Measurements from ENCODE around the gene DNAI2. TPM values are rescaled to one million over a fixed set of nuclear protein-coding genes. Genes with fewer than 3 reads are reported as not detected.
A peak's percentile ranks its signal among the peaks of the same experiment; 100 is the strongest.
"Not testable (repeated sequence)": the region's sequence is repeated elsewhere in the genome, so short reads cannot be mapped to it uniquely, and the experiment has no call there.

DNAI2 gene
- total RNA-seq, 1 donor from 2014 or later: not detected

DNA sequence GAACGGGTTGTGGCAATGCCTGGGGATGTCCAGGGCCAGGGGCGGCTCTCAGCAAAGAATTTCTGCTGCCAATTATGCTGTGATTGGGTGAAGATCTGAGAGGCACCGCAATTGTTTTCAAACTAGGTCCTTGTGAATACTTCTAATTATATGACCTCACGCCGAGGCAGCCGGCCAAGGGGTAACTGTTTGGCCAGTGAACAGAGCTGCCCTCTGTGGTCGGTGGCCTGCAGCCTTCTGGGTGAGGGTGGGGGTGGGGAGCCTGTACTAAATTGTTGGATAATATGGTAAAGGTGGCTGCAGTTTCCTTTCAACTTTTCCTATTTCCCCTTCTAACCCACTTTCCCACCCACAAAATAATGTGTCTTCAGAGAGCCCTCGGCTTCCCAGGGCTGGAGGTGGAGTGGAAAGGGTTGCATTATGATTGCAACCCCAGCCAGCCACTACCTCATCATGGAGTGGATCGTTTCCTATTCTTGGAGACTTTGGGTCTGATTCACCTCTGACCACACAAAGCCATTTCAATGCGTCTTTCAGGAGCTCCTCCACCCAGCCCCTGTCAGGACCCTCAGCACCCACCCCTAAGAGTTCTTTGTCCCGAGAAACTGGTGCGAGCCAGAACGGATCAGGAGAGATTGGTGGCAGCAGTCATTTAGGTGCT lies 2.0 kb upstream of the DNAI2 start:
- Histone ChIP-seq H3K36me3 (ENCODE audit: control insufficient read depth in 3 of 3, insufficient read depth in 3 of 3, low read length in 3 of 3) (no peaks in the 10 kb centered on the region), H3K9ac (ENCODE audit: low read depth in 1 of 3, low read length in 3 of 3) (no peak overlapping the region), H3K4me3 (ENCODE audit: low read length in 3 of 3) (no peak overlapping the region), H3K4me1 (ENCODE audit: control insufficient read depth in 3 of 3, insufficient read depth in 3 of 3, low read length in 3 of 3) (peaks cover 15 to 27% (median 20%) of the 10 kb centered on the region in 3 donors), H3K27ac (ENCODE audit: low read depth, low read length) (no peak overlapping the region), H3K9me3 (ENCODE audit: control insufficient read depth in 3 of 3, low read length in 3 of 3) (no peaks in the 10 kb centered on the region), H3K27me3 (ENCODE audit: control insufficient read depth in 3 of 3, insufficient read depth in 3 of 3, low read length in 3 of 3) (peaks cover 22 to 48% (median 37%) of the 10 kb centered on the region in 3 donors)

DNA sequence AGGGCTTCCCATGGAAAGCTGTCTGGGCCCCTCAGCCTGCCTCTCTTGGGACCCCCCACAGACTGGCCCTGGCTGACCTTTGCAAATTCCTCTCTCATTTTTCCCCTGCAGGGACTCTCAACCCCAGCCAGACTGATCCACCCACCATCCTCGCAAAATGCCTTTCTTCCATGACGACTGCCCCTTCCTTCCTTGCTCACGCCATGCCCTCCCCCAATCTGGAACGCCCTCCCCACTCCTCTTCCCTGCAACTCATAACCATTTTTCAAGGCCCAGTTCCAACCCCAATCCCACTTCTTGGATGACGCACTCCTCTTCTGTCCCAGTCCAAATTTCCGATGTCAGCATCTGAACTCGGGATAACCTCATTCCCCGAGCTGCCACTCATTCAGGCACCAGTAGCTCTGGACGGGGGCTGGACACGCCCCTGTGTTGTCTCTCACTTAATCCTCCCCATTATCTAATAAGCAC lies 1.3 kb upstream of the DNAI2 start:
- Histone ChIP-seq H3K27me3 (ENCODE audit: control insufficient read depth in 3 of 3, insufficient read depth in 3 of 3, low read length in 3 of 3) (peaks cover 27 to 42% (median 34%) of the 10 kb centered on the region in 3 donors), H3K9me3 (ENCODE audit: control insufficient read depth in 3 of 3, low read length in 3 of 3) (no peaks in the 10 kb centered on the region), H3K9ac (ENCODE audit: low read depth in 1 of 3, low read length in 3 of 3) (no peak overlapping the region), H3K4me3 (ENCODE audit: low read length in 3 of 3) (no peak overlapping the region), H3K36me3 (ENCODE audit: control insufficient read depth in 3 of 3, insufficient read depth in 3 of 3, low read length in 3 of 3) (no peaks in the 10 kb centered on the region), H3K4me1 (ENCODE audit: control insufficient read depth in 3 of 3, insufficient read depth in 3 of 3, low read length in 3 of 3) (peaks cover 15 to 27% (median 23%) of the 10 kb centered on the region in 3 donors), H3K27ac (ENCODE audit: low read depth, low read length) (no peak overlapping the region)

DNA sequence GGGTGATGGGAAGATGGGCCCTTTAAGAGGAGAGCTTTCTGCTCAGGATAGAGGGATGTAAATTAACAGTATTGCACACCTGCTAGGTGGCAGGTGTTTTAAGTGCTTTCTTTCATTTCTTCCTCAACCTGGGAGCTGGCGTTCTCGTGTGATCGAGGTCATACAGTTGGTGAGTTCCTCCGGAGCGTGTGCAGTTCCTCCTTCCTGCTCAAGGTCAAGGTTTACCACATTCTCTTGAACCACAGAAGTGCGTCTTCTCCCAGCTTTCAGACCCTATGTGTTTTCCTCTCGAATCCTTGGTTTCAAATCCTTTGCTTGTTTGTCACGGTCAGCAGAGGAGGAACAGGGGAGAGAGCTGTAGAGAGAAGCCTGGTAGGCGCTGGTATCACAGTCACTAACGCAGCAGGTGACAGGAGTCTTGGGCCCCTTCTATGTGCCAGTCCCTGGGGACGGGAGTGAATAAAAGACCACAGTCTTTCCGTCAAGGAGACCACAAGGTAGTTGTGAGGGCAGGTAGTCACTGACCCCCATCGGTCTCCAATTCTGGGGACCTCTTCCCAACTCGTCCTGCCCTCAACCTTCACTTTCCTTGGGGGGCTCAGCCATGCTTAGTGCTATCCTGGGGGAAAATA lies 791 bp downstream of the DNAI2 start:
- no peaks in the 10 kb centered on the region for H3K36me3 ChIP-seq (ENCODE audit: control insufficient read depth in 3 of 3, insufficient read depth in 3 of 3, low read length in 3 of 3)

DNA sequence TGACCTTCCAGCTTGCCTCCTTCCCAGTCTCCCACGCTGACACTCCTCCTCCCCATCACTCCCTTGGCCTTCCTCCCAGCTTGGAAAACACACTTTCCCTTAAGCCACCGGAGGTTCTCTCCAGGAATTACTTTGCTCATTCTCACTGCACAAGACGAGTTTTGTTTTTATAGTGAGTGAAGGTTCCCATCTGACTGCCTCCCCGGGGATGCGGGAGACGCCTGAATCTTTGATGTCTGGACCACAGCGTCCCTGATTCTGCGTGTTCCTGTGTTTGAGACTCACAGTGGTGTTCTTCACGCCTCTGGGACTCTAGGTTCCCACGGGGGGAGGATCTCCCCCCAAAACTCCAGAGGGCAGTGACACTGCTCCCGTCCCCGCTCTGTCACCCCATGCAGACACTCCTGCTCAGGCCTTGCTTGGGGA lies 2.0 kb downstream of the DNAI2 start:
- peak overlapping the region in 1 of 3 donors; percentile 33 for H3K9ac ChIP-seq (ENCODE audit: low read depth in 1 of 3, low read length in 3 of 3)
- peak overlapping the region; percentile 75 for H3K27ac ChIP-seq (ENCODE audit: low read depth, low read length)
- H3K4me3 ChIP-seq (ENCODE audit: low read length in 3 of 3): no peak overlapping the region
- H3K9me3 ChIP-seq (ENCODE audit: control insufficient read depth in 3 of 3, low read length in 3 of 3): no peaks in the 10 kb centered on the region
- no peaks in the 10 kb centered on the region for H3K36me3 ChIP-seq (ENCODE audit: control insufficient read depth in 3 of 3, insufficient read depth in 3 of 3, low read length in 3 of 3)
- H3K27me3 ChIP-seq (ENCODE audit: control insufficient read depth in 3 of 3, insufficient read depth in 3 of 3, low read length in 3 of 3): peaks cover 22 to 29% (median 27%) of the 10 kb centered on the region in 3 donors
- H3K4me1 ChIP-seq (ENCODE audit: control insufficient read depth in 3 of 3, insufficient read depth in 3 of 3, low read length in 3 of 3): peaks cover 15 to 25% (median 19%) of the 10 kb centered on the region in 3 donors

More for the DNA sequence above, 791 bp downstream of the DNAI2 start:
- H3K27me3 ChIP-seq (ENCODE audit: control insufficient read depth in 3 of 3, insufficient read depth in 3 of 3, low read length in 3 of 3): peaks cover 22 to 29% (median 27%) of the 10 kb centered on the region in 3 donors
- H3K4me3 ChIP-seq (ENCODE audit: low read length in 3 of 3): no peak overlapping the region
- H3K9me3 ChIP-seq (ENCODE audit: control insufficient read depth in 3 of 3, low read length in 3 of 3): no peaks in the 10 kb centered on the region
- peaks cover 15 to 25% (median 19%) of the 10 kb centered on the region in 3 donors for H3K4me1 ChIP-seq (ENCODE audit: control insufficient read depth in 3 of 3, insufficient read depth in 3 of 3, low read length in 3 of 3)
- no peak overlapping the region for H3K27ac ChIP-seq (ENCODE audit: low read depth, low read length)
- no peak overlapping the region for H3K9ac ChIP-seq (ENCODE audit: low read depth in 1 of 3, low read length in 3 of 3)

DNA sequence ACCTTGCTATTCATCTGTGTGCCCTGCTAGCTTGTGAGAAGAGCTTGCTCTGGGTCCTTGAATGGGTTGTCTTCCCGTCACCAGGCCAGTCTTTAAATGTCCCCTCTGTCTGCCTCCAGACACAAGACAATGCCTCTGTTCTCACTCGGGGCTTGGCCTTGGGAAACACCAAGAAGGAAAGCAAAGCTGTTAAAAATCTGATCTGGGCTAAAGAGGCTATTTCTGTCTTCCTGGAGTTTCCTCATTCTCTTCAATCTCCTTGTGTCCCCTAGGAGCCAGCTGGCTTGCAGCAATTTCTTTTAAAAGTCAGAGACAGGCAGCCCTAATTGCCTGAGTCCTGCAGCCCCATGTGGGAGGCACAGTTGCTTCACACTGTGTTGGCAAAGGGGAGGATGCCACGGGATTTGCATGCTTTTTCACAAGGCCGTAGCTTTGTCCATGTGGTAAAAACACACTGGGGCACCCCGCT lies 2.5 kb downstream of the DNAI2 start:
- Histone ChIP-seq H3K4me1 (ENCODE audit: control insufficient read depth in 3 of 3, insufficient read depth in 3 of 3, low read length in 3 of 3) (peaks cover 15 to 24% (median 18%) of the 10 kb centered on the region in 3 donors), H3K9ac (ENCODE audit: low read depth in 1 of 3, low read length in 3 of 3) (peak overlapping the region in 1 of 3 donors; percentile 33), H3K36me3 (ENCODE audit: control insufficient read depth in 3 of 3, insufficient read depth in 3 of 3, low read length in 3 of 3) (no peaks in the 10 kb centered on the region), H3K27ac (ENCODE audit: low read depth, low read length) (peak overlapping the region; percentile 75), H3K27me3 (ENCODE audit: control insufficient read depth in 3 of 3, insufficient read depth in 3 of 3, low read length in 3 of 3) (peaks cover 22 to 27% (median 26%) of the 10 kb centered on the region in 3 donors), H3K9me3 (ENCODE audit: control insufficient read depth in 3 of 3, low read length in 3 of 3) (no peaks in the 10 kb centered on the region), H3K4me3 (ENCODE audit: low read length in 3 of 3) (no peak overlapping the region)

DNA sequence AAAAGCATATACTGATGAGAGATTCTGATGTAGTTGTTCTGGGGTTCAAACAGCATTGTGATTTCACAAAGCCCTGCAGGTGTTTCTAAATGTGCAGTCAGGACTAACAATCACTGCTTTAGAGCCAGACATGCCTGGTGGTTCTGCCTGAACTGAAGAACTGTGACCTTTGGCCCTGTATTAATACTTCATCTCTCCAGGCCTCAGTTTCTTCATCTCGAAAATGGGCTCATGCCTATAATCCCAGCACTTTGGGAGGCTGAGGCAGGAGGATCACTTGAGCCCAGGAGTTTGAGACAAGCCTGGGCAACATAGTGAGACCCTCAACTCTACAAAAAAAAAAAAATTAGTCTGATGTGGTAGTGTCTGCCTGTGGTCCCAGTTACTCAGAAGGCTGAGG lies 3.9 kb downstream of the DNAI2 start:
- Histone ChIP-seq H3K9me3 (ENCODE audit: control insufficient read depth in 3 of 3, low read length in 3 of 3) (no peaks in the 10 kb centered on the region), H3K27ac (ENCODE audit: low read depth, low read length) (no peak overlapping the region), H3K9ac (ENCODE audit: low read depth in 1 of 3, low read length in 3 of 3) (no peak overlapping the region), H3K4me1 (ENCODE audit: control insufficient read depth in 3 of 3, insufficient read depth in 3 of 3, low read length in 3 of 3) (peaks cover 12 to 16% (median 13%) of the 10 kb centered on the region in 3 donors), H3K4me3 (ENCODE audit: low read length in 3 of 3) (no peak overlapping the region), H3K36me3 (ENCODE audit: control insufficient read depth in 3 of 3, insufficient read depth in 3 of 3, low read length in 3 of 3) (no peaks in the 10 kb centered on the region), H3K27me3 (ENCODE audit: control insufficient read depth in 3 of 3, insufficient read depth in 3 of 3, low read length in 3 of 3) (peaks cover 19 to 27% (median 24%) of the 10 kb centered on the region in 3 donors)

DNA sequence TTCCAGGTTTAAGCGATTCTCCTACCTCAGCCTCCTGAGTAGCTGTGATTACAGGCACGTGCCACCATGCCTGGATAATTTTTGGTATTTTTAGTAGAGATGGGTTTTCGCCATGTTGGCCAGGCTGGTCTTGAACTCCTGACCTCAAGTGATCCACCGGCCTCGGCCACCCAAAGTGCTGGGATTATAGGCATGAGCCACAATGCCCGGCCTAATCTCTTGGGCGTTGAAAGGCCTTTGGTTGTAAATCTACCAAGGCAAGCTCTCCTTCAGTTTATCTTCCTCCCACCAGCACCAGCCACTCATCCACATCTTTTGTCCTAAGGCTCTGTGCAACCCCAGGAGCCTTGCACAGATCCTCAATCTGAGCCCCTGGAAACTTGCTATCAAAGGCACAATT lies 5.6 kb downstream of the DNAI2 start:
- H3K36me3 ChIP-seq (ENCODE audit: control insufficient read depth in 3 of 3, insufficient read depth in 3 of 3, low read length in 3 of 3); H3K9ac ChIP-seq (ENCODE audit: low read depth in 1 of 3, low read length in 3 of 3); H3K27ac ChIP-seq (ENCODE audit: low read depth, low read length); H3K9me3 ChIP-seq (ENCODE audit: control insufficient read depth in 3 of 3, low read length in 3 of 3); H3K4me3 ChIP-seq (ENCODE audit: low read length in 3 of 3): not testable (repeated sequence)
- H3K27me3 ChIP-seq (ENCODE audit: control insufficient read depth in 3 of 3, insufficient read depth in 3 of 3, low read length in 3 of 3): peaks cover 7 to 18% (median 13%) of the 10 kb centered on the region in 3 donors
- peaks cover 6 to 10% (median 8%) of the 10 kb centered on the region in 3 donors for H3K4me1 ChIP-seq (ENCODE audit: control insufficient read depth in 3 of 3, insufficient read depth in 3 of 3, low read length in 3 of 3)

DNA sequence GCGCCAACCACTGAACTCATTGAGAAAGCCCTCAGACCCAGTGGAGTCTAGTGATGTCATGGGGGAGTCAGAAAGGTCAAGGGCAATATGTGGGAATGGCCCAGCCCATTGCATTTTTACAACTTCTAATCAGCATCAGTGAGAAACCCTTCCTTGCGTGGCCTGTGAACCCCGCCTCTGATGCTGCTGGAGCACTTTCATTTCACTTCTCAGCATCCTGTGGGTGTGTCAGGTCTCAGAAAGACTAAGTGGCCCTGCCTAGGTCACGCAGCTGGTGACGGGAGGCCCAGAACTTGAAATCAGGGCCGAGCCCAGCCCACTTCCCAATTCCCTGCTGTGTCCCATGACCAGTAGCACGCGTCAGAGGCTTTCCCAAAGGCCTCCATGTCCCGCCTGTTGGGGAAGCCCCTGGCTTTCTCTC lies 6.1 kb downstream of the DNAI2 start:
- Histone ChIP-seq H3K4me1 (ENCODE audit: control insufficient read depth in 3 of 3, insufficient read depth in 3 of 3, low read length in 3 of 3) (peaks cover 6 to 9% (median 7%) of the 10 kb centered on the region in 3 donors), H3K4me3 (ENCODE audit: low read length in 3 of 3) (no peak overlapping the region), H3K36me3 (ENCODE audit: control insufficient read depth in 3 of 3, insufficient read depth in 3 of 3, low read length in 3 of 3) (no peaks in the 10 kb centered on the region), H3K27ac (ENCODE audit: low read depth, low read length) (no peak overlapping the region), H3K27me3 (ENCODE audit: control insufficient read depth in 3 of 3, insufficient read depth in 3 of 3, low read length in 3 of 3) (peaks cover 3 to 18% (median 15%) of the 10 kb centered on the region in 3 donors), H3K9me3 (ENCODE audit: control insufficient read depth in 3 of 3, low read length in 3 of 3) (no peaks in the 10 kb centered on the region), H3K9ac (ENCODE audit: low read depth in 1 of 3, low read length in 3 of 3) (no peak overlapping the region)

DNA sequence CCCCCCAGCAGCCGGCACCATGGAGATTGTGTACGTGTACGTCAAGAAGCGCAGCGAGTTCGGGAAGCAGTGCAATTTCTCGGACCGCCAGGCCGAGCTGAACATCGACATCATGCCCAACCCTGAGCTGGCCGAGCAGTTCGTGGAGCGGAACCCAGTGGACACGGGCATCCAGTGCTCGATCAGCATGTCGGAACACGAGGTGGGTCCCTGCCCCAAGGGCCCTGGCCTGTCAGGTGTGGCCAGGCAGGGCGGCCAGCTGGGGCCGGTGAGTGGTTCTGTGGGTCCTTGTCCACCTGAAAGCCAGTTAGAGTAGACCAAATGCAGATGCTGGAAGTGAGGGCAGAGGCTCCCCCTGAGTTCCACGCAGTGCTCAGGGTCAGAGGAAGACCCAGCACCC lies 7.8 kb downstream of the DNAI2 start:
- H3K9ac ChIP-seq (ENCODE audit: low read depth in 1 of 3, low read length in 3 of 3): no peak overlapping the region
- no peaks in the 10 kb centered on the region for H3K9me3 ChIP-seq (ENCODE audit: control insufficient read depth in 3 of 3, low read length in 3 of 3)
- H3K27me3 ChIP-seq (ENCODE audit: control insufficient read depth in 3 of 3, insufficient read depth in 3 of 3, low read length in 3 of 3): peaks cover 0 to 15% (median 11%) of the 10 kb centered on the region in 3 donors
- H3K4me3 ChIP-seq (ENCODE audit: low read length in 3 of 3): no peak overlapping the region
- H3K27ac ChIP-seq (ENCODE audit: low read depth, low read length): no peak overlapping the region
- no peaks in the 10 kb centered on the region for H3K36me3 ChIP-seq (ENCODE audit: control insufficient read depth in 3 of 3, insufficient read depth in 3 of 3, low read length in 3 of 3)
- peaks cover 0 to 3% (median 0%) of the 10 kb centered on the region in 3 donors for H3K4me1 ChIP-seq (ENCODE audit: control insufficient read depth in 3 of 3, insufficient read depth in 3 of 3, low read length in 3 of 3)

DNA sequence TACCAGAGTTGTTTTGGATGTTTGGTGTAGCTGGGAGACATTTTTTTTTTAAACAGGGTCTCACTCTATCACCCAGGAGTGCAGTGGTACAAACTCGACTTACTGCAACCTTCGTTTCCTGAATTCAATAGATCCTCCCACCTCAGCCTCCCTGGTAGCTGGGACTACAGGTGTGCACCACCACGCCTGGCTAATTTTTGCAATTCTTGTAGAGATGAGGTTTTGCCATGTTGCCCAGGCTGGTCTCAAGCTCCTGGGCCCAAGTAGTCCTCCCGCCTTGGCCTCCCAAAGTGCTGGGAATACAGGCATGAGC lies 8.2 kb downstream of the DNAI2 start:
- not testable (repeated sequence) for H3K27ac ChIP-seq (ENCODE audit: low read depth, low read length)

More for the DNA sequence above, 8.2 kb downstream of the DNAI2 start:
- not testable (repeated sequence) for H3K4me3 ChIP-seq (ENCODE audit: low read length in 3 of 3); H3K36me3 ChIP-seq (ENCODE audit: control insufficient read depth in 3 of 3, insufficient read depth in 3 of 3, low read length in 3 of 3); H3K9me3 ChIP-seq (ENCODE audit: control insufficient read depth in 3 of 3, low read length in 3 of 3); H3K9ac ChIP-seq (ENCODE audit: low read depth in 1 of 3, low read length in 3 of 3); H3K4me1 ChIP-seq (ENCODE audit: control insufficient read depth in 3 of 3, insufficient read depth in 3 of 3, low read length in 3 of 3)
- peaks cover 0 to 15% (median 10%) of the 10 kb centered on the region in 3 donors for H3K27me3 ChIP-seq (ENCODE audit: control insufficient read depth in 3 of 3, insufficient read depth in 3 of 3, low read length in 3 of 3)
